HG03354 (cell line): ENCODE measurements around the gene TXNDC5.

Source experiments
- ATAC-seq: cut with Tn5 transposase; IDR thresholded peaks from one replicate; pipeline ENCODE4 v1.9.1; 2021; ENCODE audit warnings: mild to moderate bottlenecking; ENCODE audit not compliant: unreplicated experiment, poor library complexity, severe bottlenecking

TXNDC5 gene

GRCh38 chr6:7910654-7911344, at the start of gene TXNDC5:
TSS of gene TXNDC5 (minus strand) at chr6:7910788. CDS start at chr6:7910776, 12 bp downstream.
- peak; percentile 69 for ATAC-seq

GRCh38 chr6:7960141-7960540, 49.6 kb upstream of the TXNDC5 start:
- ATAC-seq, result no peak

- no peak for ATAC-seq
These were observed 48.9 kb upstream of the TXNDC5 start for GRCh38 chr6:7959453-7959852.

GRCh38 chr6:7958464-7958863, 47.9 kb upstream of the TXNDC5 start:
- no peak for ATAC-seq

- ATAC-seq, result no peak
These were observed 45.7 kb upstream of the TXNDC5 start for GRCh38 chr6:7956257-7956656.

GRCh38 chr6:7954477-7955200, 44.1 kb upstream of the TXNDC5 start:
- ATAC-seq, result no peak

- no peak for ATAC-seq
These were observed 43.2 kb upstream of the TXNDC5 start for GRCh38 chr6:7953753-7954152.

- peak; percentile 43 for ATAC-seq
These were observed 29.3 kb upstream of the TXNDC5 start for GRCh38 chr6:7939864-7940228.

- ATAC-seq, result peak; percentile 63
These were observed 28.7 kb upstream of the TXNDC5 start for GRCh38 chr6:7939184-7939863.

GRCh38 chr6:7938562-7939183, 28.1 kb upstream of the TXNDC5 start:
- ATAC-seq, result no peak

- peak; percentile 91 for ATAC-seq
These were observed 23.2 kb upstream of the TXNDC5 start for GRCh38 chr6:7933794-7934193.

- no peak for ATAC-seq
These were observed 22.0 kb upstream of the TXNDC5 start for GRCh38 chr6:7932625-7933024.

GRCh38 chr6:7924867-7925266, 14.3 kb upstream of the TXNDC5 start:
- no peak for ATAC-seq

- no peak for ATAC-seq
These were observed 12.0 kb upstream of the TXNDC5 start for GRCh38 chr6:7922596-7922995.

- ATAC-seq, result no peak
These were observed 11.1 kb upstream of the TXNDC5 start for GRCh38 chr6:7921632-7922092.

- no peak for ATAC-seq
These were observed 10.5 kb upstream of the TXNDC5 start for GRCh38 chr6:7921046-7921445.

- no peak for ATAC-seq
These were observed 9.8 kb upstream of the TXNDC5 start for GRCh38 chr6:7920425-7920824.

GRCh38 chr6:7919871-7920270, 9.3 kb upstream of the TXNDC5 start:
- ATAC-seq, result no peak

- no peak for ATAC-seq
These were observed 7.8 kb upstream of the TXNDC5 start for GRCh38 chr6:7918403-7918802.

- no peak for ATAC-seq
These were observed 7.1 kb upstream of the TXNDC5 start for GRCh38 chr6:7917729-7918128.
